Eye (tissue), 1 donor: ENCODE data around the gene ERBB2.
"Not testable (repeated sequence)": the region's sequence is repeated elsewhere in the genome, so short reads cannot be mapped to it uniquely, and the experiment has no call there.

Source experiments
- DNase-seq: peaks from one replicate; pipeline ENCODE4 v3.0.0-alpha.2; 2015

ERBB2 gene

DNA sequence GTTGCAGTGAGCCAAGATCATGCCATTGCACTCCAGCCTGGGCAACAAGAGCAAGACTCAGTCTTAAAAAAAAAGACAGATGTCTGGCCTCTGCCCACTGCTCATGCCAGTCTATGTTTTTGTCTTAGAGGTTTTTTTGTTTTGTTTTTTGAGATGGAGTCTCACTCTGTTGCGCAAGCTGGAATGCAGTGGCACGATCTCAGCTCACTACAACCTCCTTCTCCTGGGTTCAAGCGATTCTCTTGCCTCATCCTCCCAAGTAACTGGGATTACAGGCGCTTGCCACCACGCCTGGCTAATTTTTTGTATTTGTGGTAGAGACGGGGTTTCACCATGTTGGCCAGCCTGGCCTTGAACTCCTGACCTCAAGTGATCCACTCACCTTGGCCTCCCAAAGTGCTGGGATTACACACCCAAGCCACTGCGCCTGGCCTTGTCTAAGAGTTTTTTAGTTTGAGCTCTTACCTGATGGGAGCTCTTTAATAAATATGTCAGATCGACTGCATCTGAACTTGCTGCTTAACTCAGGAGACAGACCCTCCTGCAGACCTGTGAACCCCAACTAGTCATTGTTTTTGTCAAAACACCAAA is 48.7 kb downstream of the ERBB2 start:
- DNase-seq = not testable (repeated sequence)

DNA sequence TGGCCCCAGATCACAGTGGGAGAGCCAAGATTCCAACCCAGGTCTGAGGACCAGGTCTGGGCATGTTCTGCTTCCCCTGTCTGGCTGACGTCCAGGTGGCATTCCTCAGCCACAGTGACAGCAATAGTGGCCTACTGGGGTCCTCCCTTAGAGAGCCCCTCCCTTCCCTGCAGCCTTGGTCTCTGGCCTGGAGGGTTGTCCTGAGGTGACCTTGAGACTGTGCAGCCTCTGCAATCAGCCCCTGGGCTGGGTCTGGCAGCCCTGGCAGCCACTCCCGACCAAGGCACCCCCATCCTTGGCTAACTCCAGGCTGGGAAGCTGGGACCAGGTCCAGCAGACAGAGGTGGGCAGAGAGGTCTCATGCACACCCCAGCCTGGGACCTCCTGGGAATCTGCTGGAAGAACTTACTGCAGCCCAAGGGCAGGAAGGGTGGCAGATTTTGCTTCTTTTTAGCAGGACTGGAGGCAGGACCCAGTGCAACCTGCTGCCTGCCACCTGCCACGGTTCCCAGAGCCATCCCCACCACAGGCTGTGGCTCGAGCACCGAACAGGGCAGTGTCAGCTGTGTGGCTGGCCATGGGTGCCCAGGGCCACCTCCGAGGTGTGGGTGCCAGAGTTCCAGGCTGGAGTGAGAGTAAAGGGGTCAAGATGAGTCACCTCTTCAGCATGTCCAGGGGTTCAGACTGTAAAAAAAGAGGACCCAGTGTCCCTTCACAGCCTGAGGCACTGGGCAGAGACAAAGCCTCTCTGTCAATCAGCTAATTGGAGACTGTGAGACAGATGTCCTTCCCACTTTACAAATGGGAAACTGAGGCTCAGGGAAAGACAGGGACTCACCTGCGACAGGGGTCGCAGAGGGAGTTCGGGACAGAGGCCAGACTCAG is 50.5 kb downstream of the ERBB2 start:
- DNase-seq = no peak

DNA sequence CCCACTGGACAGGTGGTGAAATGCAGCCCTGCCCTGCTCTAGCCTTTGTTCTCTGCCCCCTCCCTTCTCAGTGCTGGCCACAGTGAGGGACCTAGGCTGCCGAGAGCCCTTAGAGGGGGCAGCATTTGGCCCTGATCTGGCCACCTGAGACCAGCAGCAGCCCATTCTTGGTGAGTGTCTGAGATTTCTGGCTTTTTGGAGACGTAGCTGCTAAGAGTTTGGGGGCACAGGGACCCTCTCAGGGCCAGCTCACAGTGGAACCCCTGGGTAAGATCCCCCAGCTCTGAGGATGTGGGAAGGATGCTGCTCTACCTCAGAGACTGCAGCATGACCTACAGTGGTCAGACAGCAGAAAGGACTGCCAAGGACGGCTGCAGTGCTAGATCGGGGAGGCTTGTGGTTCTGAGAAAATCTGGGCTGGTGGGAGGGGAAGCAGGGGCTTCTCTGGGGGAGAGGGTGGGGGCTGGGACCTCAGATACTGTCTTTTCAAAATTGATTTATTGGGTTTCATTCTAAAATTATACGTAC is 51.2 kb downstream of the ERBB2 start:
- no peak for DNase-seq

DNA sequence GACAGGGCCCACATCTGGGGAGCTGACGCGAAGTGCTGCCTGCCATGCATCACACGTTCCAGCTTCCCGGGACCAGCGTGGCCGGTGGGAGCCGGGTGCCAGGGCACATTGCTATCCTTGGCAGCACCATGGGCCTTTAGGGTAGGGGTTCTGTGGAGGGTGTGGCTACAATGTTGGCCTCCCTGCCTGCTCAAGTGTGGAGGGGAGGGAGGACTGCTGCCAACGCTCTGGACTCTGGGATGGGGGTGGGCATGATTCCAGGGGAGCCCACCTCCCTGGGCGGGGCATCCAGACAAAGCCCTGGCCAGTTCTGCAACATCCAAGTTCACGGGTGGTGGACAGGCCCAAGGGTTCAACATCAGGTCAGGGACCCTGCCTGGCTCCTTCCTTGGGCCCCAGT is 51.8 kb downstream of the ERBB2 start:
- DNase-seq = no peak

DNA sequence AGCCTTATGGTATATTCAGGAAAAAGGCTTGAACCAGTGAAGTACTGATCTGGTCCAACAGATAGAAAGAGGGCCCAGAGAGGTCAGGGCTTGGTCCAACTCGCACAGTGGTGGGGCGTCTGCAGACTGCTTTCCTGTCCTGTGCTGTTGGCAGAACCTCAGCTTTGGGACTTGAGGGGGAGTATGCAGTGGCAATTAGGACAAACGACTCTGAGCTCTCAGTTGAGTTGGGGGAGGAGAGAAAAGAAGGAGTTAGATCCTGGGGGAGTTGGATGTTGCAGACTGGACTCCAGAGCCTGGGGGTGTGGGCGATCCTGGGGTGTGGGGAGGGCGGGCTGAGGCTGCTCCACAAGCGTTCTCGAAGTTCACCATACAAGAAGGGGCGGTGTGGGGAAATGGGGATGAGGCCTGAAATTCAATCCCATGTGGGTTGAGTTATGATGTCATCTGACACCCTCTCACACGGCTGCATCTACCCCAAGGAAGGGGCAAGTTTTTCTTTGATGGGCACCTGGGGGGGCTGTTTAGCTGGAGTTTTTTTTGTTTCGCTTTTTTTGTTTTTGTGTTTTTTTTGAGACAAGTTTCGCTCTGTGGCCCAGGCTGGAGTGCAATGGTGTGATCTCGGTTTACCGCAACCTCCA is 52.5 kb downstream of the ERBB2 start:
- no peak for DNase-seq

DNA sequence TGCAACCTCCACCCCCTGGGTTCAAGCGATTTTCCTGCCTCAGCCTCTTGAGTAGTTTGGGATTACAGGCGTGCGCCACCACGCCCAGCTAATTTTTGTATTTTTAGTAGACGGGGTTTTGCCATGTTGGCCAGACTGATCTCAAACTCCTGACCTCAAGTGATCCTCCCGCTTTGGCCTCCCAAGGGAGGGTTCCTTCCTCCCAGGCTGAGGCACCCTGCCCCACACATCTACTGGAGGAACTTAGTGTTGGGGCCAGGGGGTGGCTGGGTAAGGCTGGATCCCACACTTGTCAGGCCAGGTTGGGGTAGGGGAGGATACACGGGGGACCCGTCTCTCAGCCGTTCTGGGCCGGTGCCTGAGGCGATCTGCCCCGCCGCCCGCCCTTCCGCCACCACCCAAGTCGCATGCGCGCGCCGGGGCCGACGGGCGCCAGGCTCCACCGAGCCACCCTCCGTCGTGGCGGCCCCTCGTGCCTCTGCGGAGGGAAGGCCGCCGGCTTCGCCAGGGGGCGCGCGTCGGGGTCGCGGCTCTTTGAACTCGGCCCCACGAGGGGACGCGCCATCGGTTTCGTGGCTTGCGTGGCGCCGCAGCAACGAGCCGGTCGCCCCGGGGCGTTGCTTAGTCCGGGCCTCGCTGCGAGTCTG is 53.8 kb downstream of the ERBB2 start:
- peak; percentile 74 for DNase-seq

DNA sequence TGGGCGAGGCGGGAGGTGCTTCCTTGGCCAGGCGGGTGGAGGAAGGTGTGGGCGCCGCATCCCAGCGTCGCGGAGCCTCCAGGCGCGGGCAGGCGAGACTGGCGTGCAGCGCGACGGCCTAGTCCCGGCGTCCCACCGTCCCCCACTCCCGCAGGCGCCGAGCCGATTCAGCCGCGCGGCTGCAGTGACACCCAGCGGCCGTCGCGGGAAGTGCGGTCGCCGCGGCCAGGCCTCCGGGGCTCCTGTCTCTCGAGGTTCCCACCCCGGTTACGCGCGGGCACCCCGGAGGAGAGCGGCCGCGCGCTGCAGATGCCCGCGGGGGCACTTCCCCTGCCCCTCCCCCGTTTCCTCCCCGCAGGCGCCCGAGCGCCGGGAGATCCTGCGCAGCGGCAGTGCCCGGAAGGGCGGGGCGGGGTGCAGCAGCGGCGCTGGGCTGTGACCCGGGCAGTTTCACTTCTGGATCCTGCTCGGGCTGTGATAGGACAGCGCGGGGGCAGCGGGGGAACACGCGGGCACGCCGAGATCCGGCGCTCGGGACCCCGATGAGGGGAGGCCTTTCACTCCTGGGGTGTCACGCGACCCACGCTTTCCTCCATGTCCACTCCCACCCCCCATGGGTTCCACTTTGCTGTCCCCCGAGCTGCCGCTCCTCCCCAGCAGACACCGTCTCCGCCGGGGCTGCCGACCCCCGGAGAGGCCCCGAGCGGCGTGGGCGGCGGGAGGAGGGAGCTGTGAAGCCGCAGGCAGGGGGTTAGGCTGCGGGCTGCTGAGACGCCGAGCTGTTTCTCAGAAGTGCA is 54.5 kb downstream of the ERBB2 start:
- DNase-seq = peak; percentile 92

DNA sequence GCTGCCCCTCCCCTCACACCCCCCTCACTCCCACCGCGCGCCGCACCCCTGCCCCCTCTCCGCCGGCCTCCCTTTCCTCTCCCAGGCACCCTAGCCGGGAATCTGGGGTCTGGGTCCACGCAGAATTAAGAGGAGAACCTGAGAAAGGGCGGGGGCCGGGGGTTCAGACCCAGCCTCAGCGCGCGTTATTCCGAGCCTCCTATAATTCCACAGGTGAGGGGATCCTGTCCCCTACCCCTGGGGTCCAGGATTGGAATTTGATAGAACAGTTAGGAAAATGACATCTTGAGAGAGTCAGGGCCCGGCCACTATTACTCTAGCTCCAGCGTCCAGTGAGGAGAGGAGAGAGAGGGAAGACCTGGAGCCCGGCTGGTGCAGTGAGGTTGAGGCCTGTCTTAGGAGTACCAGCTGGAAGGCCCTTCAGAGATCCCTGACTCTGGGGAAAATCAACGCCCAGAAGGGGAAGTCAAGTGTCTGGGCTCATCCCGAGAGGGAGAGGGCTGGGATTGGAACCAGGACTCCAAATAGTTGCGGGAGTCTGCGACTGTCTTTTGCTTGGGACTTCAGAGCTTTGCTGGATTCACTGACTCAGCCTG is 55.2 kb downstream of the ERBB2 start:
- DNase-seq = peak; percentile 47

DNA sequence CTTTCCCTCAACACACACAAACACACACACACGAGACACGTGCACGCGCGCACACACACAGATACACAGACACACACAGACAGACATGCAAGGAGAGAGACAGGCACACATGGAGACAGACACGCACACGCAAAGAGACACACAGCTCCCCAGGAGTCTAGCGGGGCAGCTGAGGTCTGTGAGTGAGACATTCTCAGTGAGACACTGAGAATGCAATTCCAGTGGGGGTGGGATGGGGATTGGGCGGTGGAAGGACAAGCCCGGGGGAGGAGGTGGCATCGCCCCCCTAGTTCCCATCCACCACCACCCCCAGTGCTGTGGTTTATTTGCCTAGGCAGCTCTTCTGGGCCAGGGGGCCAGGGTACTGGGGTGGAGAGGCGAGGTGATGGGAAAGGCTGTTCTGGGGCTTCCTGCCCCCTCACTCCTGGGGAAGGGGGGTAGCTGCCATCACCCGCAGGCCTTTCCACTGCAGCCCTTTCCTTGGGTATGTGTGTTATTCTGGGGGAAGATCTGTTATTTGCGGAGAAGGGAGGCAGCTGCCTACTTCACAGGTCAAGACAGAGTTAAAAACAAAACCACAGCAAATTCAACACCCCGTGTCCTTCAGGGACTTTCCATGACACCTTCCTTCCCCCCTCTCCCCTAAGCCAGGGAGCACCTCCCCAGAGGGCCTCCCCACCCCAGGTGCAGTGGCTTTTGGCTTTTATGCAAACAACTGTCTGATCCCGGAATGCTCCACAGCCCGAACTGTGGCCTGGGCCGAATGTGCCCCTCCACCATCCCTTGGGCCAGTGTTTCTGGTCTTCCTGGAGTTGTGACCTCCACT is 55.9 kb downstream of the ERBB2 start:
- DNase-seq = no peak

DNA sequence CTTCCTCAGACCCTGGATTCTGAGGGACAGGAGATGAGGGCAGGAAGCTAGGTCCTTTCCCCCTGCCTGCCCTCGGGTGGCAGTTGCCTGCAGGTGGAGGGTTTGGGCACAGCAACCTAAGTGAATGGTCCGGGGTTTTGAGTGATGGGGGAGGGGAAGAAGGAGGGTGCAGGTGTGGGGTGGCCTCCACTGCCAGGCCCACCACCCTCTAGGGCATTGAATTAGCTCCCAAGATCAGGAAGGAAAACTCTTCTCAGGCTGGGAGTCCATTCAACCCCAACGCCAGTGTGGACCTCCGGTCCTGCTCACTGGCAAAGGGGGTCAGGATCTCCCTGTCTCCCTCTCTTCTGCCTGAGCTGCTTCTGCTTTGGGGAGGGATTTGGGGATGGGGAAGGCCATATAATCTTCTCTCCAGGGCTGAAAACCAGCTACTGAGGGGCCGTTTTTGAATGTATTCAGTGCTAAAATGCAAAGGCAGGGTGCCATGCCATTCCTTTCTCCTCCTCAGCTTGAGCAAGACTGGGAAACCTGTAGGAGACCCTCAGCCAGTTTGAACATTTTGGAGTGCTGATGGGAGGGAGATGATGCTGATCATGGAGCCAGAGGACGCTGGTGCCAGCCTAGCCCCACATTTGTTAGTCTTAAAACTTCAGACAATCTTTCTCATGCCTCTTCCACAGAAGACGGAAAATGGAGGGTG is 56.7 kb downstream of the ERBB2 start:
- DNase-seq = no peak

DNA sequence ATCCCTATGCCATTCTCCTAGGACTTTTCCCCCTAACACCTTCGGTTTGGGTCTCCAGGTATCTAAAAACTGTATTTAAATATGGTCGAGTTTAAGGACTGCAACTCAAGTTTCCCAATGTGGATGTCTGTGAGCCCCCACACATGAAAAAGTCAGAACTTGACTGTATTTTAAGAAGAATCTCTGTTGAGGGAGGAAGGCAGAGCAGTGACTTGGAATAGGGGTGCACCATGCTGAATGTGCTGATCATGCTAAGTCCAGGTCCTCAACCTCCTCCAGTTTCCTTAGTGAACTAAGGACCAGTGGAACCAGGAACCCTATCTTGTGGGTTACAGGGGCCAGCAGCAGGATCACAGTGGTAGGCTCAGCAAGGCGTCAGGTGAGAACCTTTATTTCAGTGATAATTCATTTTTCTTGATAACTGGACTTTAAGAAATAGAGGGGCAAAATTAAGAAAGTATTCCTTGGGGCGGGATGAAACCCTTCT is 57.4 kb downstream of the ERBB2 start:
- DNase-seq = no peak

DNA sequence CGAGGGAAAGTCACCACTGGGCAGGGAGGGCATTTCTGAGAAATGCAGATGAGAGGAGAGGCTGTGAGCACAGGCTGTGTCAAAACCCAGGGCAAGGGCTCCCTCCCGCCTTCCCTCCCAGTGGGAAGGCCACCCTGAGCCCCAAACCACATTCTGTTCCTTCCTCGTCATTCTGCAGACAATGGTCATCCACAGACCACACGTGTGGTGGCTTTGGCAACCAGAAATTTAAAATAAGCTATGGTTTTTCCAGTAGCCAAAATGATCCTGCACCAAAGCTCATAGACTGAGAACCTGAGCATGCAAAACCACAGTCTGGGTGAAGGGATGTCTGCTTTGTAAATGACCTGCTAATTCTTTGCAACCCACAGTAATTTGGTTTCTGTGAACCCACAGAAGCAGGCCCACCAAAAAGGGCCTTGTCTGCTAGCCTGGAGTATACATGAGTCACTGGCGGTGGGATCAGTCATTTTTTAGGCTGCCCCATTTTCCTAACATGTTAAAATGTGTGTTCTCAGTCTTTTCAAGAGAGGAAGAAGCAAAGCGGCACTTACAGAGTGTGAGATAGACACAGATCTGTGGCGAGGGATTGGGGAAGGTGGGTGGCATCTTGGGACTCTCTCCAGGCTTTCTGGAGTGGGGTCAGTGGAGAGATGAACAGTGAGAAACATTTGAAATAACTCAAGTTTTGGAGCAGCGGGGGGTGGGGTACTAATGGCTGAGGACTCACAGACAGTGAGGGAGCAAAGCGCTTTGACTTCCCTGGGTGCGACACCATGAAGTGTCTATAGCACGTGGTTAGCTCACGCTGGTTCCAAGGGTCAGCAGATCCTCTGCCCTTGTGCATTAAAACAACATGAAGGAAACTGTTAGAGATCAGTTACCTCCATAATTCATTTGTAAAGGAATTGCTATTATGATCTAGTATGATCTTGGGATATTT is 58.3 kb downstream of the ERBB2 start:
- DNase-seq = no peak

DNA sequence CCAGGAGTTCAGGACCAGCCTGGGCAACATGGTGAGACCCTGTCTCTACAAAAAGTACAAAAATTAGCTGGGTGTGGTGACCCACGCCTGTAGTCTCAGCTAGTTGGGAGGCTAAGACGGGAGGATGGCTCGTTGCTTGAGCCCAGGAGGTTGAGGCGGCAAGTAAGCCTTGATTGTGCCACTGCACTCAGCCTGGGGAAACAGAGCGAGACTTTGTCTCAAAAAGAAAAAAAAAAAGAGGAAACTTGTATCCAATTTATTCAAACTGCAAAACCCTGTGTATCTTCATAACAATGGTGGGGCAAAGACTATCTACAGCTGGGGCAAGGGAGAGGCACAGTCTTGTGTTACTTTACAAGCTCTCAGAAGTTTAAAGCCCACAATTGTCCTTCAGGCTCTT is 59.3 kb downstream of the ERBB2 start:
- DNase-seq = no peak

DNA sequence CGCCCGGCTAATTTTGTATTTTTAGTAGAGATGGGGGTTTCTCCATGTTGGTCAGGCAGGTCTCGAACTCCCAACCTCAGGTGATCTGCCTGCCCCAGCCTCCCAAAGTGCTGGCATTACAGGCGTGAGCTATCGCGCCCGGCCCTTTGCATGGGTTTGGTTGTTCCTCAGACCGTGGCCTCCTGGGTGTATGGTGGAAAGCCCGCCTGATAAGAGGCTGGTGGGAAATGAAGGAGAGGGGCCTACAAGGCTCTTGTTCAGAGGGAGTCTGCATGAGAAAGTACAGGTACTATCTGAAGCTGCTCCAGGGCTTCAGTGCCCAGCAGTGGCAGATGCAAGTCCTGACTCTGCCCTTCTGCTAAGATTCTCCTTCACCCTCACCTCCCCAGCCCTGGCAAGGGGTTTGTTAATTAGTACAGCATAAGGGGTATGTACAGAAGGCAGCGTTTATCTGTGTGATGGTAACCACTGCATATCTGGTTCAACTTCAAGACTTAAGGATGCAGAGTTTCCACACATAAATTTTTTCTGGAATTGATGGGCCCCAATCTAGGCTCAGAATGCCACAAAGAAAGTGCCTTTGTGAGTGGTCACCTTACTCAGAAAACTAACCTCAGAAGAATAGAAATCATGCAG is 62.1 kb downstream of the ERBB2 start:
- no peak for DNase-seq

DNA sequence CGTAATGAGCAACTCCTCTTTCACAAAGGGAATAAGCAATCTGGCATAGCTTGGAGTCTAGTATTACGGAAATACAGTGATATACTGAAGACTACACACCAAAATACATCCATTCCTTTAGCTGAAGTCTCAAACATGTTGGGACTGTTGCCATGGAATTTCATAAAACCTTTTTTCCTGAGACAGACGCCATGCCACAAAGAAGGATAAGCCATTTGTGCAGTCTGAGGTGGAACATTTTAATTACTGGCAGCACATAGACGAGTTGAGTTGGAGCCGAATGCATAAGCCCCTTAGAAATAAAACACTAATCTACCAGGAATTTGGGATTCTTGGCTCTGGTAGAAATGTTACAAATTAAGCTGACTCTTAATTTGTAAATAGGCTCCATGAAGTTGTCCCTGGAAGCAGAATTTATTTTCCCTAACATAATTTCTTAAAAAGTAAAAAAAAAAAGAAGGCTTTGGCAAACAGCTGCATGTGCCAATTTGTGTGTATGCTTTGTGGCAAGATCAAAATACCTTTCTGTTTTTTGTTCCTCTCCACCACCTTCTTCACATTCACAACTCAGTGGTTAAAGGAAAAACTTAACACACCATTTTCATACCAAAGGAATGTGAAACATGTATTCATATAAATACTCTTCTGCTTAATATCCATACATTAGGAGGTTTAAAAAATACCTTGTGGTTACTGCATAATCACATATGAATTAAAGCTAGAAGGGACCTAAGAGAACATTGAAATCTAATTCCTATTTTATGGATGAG is 63.4 kb downstream of the ERBB2 start:
- peak; percentile 53 for DNase-seq

DNA sequence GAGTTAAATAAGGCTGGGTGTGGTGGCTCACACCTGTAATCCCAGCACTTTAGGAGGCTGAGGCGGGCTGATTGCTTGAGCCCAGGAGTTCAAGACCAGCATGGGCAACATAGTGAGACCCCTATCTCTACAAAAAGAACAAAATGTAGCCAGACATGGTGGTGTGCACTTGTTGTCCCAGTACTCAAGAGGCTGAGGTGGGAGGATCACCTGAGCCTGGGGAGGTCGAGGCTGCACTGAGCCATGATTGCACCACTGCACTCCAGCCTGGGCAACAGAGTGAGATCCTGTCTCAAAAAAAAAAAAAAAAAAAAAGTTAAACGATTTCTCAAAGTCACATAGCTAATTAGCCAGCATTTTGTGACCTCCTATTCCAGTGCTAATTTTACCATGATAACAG is 64.3 kb downstream of the ERBB2 start:
- not testable (repeated sequence) for DNase-seq

DNA sequence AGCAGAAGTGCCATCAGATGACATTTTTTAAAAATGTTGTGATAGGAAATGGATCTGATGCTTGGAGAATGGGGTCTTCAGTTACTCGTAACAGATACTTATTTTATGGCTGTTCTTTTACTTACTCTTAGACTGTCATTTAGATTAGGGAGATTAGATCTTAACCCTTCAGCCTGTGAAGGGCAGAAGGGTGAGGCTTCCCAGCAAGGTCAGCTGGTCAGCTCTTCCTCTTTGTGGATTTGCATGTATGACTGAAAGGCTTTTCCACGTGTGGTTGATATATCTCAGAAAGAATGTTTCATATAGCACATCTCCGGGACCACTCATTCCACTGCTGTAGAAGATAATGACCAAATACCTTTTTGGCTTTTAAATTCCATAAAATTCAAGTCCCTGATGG is 65.3 kb downstream of the ERBB2 start:
- no peak for DNase-seq

DNA sequence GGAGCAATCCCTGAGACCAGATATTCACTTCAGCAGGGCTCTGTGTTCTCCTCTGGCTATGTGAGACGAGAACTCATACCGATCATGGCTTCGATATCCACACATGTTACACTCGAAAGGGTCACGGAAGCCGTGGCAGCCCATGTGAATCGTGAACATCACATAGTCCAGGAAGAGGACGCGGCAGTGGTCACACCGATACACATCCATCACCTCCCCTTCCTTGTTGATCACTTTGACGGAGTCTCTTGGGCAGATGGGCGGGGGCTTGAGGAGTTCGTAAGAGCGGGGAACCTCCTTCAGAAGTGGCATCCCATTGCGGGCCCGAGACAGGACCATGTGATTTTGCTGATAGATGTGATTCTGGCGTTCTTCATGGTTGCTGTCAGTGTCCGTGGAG is 65.9 kb downstream of the ERBB2 start:
- no peak for DNase-seq
